GM18870 (cell line): ENCODE results near the gene WASF2.
"Not testable (repeated sequence)": the region's sequence is repeated elsewhere in the genome, so short reads cannot be mapped to it uniquely, and the experiment has no call there.

Source experiments
- ATAC-seq: cut with Tn5 transposase; IDR thresholded peaks from one replicate; pipeline ENCODE4 v1.9.1; 2021; ENCODE audit warnings: moderate library complexity; ENCODE audit not compliant: unreplicated experiment

Gene WASF2, protein sequence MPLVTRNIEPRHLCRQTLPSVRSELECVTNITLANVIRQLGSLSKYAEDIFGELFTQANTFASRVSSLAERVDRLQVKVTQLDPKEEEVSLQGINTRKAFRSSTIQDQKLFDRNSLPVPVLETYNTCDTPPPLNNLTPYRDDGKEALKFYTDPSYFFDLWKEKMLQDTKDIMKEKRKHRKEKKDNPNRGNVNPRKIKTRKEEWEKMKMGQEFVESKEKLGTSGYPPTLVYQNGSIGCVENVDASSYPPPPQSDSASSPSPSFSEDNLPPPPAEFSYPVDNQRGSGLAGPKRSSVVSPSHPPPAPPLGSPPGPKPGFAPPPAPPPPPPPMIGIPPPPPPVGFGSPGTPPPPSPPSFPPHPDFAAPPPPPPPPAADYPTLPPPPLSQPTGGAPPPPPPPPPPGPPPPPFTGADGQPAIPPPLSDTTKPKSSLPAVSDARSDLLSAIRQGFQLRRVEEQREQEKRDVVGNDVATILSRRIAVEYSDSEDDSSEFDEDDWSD

GRCh38 chr1:27489973-27490741 lies at the start of gene WASF2:
Gene WASF2 (minus strand): TSS chr1:27490167. CDS start chr1:27428890, 61,277 bp downstream.
- ATAC-seq = peak; percentile 82

DNA sequence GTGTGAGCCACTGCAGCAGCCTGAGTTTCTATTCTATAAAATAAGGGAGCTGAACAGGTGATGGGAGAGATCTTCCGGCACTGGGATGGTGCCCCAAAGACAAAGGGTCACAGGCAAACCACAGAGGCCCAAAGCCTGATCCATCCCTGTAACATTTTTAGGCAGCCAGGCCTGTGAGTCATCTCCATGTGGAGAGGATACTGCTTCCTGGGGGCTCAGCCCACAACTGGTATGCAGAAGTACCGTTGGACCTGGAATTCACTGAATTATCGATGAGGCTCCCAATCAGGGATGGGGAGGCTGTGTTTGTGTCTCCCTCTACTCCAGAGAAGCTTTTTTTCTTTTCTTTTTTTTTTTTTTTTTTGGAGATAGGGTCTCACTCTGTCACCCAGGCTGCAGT lies 48.8 kb upstream of the WASF2 start:
- ATAC-seq = no peak

- not testable (repeated sequence) for ATAC-seq
These were observed 48.3 kb upstream of the WASF2 start for GRCh38 chr1:27538305-27538676.

DNA sequence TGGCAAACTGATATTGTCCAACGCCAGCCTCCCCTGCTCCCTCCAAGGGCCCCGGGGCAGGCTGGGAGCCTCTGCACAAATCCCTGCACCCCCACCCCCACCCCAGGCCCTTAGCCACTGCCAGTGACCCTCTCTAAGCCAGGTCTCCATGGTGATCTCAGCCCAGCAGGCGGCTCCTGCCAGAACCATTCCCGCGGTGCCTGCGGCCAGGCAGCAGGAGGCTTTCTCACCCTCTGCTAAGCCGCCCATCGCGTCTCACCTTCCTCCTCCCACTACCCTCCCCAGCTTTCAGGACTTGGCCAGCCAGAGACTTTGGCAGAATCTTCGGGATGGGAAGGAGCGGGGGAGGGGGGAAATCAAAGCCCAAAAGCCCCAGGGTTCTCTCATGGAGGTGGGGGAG lies 46.8 kb upstream of the WASF2 start:
- ATAC-seq = no peak

- ATAC-seq = no peak
These were observed 46.2 kb upstream of the WASF2 start for GRCh38 chr1:27536010-27536757.

DNA sequence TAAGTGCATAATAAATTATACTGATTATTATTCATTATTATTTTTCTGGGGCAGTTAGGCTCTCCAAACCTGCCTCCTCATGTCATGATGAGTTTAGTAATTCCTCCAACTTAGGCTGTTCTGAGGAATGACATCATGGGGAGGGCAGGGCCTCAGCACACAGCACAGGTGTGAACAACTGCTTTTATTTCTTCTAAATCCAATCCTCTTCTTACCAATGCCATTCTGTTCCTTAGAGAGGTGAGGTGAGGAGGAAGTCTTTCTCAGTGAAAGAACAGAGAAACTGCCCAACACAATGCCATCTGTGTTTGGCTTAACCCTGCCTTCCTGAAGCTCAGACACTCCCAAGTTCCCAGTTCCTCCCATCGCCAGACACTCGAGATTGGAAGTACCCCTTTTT lies 45.4 kb upstream of the WASF2 start:
- ATAC-seq = no peak

- no peak for ATAC-seq
These were observed 42.2 kb upstream of the WASF2 start for GRCh38 chr1:27531959-27532685.

- no peak for ATAC-seq
These were observed 40.2 kb upstream of the WASF2 start for GRCh38 chr1:27530192-27530591.

DNA sequence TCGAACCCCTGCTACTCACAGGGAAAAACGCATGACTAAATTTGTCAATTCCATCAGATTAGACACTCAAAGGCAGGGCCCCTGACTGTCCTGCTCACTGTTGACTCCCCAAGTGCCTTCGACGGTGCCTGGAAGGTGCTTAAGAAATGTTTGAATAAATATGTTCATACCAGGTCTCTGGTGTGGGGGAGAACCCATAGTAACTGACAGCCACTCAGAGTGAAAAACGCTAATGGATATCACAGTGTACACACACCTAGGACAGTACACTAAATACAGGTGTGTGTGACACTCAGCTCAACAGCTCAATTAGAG lies 39.7 kb upstream of the WASF2 start:
- ATAC-seq = no peak

GRCh38 chr1:27528818-27529703 lies 39.1 kb upstream of the WASF2 start:
- no peak for ATAC-seq

GRCh38 chr1:27527890-27528817 lies 38.2 kb upstream of the WASF2 start:
- ATAC-seq = no peak

DNA sequence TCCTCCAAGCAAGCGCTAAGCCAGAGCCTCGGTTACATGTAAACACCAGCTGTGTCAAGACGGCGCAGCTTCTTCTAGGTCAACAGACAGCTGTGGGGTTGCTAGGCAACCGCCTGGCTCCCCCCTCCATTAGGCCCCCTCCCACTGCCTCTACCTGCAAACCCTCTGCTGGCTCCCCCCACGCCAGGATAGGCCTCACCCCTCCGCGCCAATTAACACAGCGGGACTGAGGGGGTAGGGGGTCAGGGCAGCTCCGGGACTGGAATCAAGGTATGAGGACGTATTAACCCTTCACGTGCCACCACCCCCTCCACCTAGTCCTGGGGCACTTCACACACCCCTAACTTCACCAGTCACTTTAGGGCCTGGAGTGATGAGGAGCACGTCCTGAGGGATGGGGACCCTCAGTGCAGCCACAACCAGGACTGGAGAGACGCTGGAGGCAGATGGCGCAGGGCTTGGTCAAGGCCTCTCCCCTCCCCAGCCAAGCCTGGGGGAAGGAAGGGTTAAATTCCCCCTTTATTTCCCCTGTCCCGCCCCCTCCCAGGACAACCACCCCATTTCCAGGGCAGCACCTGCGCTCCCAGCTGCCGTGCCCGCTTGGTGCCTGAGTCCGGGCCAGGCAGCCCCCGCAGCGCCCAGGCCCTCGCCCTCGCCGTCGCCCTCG lies 37.4 kb upstream of the WASF2 start:
- ATAC-seq = no peak

DNA sequence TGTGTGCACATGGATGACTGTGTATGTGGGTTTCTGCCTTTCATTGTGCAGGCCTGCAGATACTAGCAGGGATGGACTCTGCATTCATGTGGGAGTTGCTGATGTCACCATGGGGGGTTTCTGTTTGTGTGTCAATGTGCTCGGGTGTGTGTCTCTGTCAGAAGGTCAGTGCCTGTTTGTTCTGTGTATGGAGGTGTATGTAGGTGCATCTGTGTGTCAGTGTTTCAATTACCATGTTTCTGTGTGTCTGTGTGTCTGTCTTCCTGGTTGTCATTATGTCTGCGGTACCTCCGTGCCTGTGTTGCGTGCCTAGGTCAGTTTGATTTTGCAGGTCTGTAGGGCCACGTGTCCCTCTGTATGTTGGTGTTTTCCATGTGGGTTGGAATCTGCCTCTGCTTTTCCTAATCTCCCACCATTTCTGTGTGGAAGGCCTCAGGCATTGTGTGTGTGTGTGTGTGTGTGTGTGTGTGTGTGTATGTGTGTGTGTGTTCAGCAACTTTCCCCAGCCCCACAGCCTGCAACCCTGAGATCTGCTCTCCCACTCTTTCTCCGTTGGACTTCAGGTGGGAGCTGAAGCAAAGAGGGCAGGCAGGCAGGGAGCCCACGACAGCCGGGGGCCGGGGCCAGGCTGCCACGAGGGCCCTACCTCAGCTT lies 36.7 kb upstream of the WASF2 start:
- no peak for ATAC-seq

DNA sequence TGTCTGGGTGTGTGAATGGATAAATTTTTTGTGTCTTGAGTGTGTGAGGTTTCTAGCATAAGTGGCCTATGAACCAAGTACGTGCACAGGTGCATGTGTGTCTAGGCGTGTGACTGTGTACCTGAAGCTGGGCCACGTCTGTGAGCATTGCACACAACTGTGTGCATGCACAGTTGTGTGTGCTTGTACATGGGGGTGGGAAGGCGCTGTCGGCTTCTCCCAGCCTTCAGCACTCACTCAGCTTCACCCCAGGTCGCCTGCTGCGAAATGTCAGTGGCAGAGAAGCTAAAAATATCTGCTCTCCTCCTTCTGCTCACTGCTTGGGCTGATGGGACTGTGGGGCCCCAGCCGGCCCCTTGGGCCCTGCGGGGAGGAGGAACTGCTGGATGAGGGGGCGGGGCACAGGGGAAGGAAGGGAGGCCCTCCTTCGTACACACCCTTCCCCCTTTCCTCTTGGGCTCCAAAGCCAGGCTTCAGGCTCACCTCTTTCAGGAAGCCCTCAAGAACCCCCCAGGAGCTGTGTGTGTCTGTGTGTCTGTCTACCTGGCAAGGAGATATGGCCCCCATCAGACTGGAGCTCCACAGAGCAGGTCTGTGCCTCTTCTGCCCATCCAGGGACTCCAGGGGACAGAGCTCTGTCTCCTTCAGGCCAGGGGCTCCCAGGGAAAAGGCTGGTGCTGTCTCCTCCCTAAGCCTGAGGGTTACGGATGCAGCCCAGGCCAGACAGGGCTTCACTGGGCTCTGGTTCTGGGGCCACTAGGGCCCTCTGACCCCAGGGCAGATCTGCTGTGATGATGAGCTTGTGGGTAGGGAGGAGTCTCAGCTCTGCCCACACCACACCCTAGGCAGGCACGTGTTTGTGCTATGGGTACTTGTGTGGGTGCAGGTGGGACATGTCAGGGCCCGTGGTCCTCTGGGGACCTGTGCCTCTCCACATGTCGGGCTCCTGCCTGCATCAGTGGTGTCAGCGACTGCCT lies 35.6 kb upstream of the WASF2 start:
- ATAC-seq = no peak

GRCh38 chr1:27523337-27524020 lies 33.5 kb upstream of the WASF2 start:
- ATAC-seq = no peak
